Activated T-cell treated with anti-CD3 and anti-CD28 coated beads for 1 hour (primary cell): Measurements from ENCODE around the gene THRA.

ENCODE experiments used
- DNase-seq: peaks from one replicate; pipeline ENCODE4 v3.0.0-alpha.2; 2020; ENCODE audit warnings: low read depth

THRA gene

DNA sequence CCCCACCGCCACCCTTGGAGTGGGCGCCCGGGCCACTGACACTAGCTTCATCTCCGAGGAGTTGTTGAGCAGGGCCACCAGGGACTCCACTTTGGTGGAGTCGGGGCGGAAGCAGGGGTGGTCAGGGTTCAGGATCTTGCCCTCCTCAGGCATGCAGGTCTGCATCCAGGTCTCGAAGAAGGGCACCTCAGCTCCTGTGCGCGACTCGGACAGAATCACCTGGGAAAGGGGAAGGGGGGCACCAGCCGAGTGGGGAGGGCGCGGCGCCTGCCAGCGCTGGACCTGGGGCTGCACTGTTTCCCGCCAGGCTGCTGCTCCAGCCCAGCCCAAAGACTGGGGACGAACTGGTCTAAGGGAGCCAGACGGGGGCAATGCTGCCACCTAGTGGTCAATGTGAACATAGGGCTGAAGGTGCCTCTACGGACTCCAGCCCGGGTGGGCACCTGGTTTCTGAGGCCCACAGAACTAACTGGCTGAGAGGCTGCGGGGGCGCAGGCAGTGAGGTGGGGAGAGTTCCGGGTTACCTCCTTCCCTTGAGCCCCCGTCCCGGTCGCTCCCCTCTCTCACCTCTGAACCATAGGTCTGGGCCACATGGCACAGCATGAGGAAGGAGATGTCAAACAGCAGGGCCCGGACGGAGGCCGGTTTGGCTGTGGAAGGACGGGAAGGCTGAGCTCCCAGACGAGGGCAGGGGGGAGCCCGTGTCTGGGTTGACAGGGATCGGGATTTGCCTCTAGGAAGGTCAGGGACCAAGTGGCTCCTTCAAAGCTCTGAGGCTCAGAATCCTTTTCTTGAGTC is 35.8 kb upstream of the THRA start:
- peak; percentile 69 for DNase-seq

DNA sequence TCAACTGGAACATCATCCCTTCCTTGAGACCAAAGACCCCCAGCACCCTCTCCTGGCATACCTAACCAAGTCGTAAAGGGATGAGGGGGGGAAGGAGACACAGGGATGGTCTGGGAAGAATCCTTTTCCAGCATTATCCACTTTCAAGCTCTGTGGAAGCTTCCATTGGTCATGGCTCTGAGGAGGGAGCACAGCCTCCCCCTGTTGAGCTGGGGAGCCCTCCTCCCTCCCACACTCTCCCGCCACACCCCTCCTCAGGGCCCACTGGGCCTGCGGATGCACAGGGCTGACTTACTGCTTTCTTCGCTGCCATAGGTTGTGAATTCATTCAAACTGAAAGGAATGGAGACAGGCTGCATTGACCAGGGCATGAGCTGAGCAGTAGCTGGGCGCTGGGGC is 35.2 kb upstream of the THRA start:
- DNase-seq: no peak

DNA sequence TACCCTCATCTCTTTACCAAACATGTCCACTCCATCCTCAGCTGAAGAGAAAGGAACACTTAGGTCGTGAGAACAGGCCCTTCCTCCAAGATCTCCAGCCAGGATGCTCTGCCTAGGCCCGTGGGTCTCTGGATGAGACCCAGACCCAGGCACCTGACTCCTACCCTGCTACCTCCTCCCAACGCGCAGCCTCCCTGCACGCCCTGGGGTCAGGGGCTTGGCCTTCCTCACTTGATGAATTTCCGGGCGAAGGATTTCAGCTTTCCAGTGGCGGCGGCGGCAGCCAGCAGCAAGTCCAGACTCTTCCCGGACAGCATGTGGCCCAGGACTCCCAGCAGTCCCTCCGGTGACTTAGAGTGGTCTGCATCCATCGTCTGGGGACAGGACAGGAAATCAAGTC is 34.2 kb upstream of the THRA start:
- DNase-seq: no peak

DNA sequence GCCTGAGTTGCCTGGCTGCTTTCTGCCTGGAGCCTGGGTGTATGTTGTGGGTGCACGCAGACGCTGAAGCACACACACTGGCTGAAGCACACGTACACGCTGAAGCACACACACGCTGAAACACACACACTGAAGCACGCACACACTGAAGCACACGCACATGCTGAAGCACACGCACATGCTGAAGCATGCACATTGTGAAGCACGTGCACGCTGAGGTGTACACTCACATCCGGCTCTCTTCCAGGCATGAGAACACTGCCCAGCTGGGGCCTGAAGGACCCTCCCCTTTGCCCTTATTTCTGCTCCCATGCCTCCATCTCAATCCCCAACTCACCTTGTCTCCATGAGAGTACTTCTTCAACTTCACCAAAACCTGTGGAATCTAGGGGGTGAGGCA is 31.1 kb upstream of the THRA start:
- no peak for DNase-seq

DNA sequence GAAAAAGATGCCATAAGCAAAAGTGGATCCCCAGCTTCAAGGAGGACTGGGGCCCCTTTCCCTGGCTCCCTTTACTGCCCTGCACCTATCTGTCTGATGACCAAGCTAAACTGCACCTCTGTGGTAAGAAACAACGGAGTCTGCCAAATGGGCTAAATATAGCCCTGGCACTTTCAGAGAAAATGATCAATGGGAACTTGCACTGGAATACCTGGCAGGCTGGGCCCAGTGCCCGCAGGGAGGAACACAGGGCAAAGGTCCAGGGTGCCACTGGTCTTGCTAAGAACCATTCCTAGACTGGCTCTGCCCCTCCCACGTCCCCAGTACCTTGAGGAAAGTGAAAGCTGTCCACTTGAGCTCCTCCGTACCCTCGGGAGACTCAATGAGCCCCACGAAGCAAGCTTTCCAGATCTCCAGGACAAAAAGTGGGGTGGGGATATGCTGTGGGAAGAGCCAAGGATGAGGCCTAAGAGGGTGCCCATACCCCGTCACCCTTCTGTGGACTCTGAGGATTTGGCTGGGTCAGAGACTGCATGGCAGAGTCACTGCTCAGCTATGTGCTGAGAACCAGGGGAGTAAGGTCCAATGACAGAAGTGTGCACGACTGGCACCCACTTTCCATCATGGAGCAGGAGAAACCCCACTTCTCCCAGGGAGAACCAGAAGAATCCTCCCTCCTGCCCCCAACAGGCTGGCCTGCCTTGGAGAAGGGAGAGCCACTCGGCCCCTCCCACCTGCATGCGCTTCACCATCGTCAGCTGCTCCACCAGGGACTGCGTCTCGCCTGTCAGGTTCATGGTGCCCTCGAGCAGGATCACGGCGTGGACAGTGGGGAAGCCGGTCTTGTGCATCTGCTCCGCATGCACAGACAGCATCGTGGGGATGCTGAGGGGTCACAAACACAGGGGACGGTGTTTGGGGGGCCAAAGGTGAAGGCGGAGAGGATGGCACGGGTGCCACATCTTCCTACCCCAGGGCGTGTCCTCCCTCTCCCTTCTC is 30.1 kb upstream of the THRA start:
- DNase-seq: no peak

DNA sequence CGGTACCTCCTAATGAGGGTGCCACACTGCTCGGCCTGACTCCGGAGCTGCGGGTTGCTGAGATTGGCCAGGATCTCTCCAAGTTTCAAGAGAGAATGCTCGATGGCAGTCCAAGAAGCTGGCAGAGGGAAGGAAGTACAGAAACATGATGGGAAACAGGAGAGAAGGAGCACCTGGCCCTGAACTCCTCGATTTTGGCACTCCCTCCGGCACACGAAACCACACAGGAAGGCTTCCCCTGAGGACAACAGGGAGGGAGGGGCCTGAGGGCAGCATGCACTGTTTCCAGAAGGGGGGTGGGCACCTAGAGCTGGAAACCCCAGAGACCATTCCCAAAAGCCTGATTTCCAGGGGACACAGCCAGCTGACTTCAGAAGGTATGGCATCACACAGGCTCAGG is 29.4 kb upstream of the THRA start:
- DNase-seq: no peak

DNA sequence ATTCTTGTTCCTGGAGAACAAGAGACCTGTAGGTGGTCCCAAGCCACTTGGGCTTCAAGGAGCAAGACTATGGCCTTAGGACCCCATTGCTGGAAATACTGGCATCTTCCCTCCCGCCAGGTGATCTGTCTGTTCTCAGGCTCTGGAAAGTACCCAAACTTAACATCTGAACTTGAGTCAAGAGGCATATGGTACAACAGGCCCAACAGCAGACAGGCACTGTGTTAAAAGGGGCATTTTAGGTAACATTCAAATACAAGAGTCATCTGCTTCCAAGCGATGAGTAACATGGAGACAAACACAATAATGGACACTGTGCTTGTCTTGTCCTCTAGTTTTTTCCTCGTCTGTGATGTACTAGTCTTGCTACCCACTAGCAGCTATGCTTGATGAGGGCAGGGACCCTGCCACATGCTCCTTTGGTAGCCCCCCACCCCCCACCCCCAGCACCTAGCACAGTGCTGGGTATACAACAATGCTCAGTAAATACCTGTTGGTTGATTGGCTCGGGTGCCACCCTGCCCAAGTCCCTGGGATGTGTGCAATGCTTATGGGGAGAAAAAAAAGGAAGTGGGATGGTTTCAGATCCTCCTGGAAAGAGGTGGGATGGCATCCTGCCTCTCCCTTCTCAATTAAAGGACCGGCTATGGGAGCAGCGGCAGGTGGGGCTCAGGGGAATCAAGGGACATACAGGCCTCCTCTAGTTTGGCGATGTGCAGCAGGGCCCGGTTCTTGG is 28.2 kb upstream of the THRA start:
- DNase-seq: no peak

DNA sequence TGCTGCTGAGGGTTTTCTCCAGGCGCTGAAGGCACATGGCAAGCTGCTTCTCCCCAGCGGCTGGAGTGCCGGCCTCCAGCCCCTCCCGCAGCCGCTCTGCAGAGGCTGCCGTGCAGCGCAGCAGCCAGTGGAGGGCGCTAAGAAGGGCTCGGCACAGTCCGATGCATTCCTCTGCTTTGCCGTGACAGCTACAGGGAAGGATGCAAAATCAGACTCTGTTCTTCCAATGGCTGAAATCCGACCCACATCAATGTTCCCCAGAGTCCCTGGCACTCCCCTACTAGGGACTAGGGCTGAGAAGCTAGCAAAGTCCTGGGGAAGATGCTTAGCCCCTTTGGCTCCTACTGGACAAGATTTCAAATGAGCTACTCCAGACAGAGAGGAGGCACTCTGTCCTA is 27.6 kb upstream of the THRA start:
- no peak for DNase-seq

DNA sequence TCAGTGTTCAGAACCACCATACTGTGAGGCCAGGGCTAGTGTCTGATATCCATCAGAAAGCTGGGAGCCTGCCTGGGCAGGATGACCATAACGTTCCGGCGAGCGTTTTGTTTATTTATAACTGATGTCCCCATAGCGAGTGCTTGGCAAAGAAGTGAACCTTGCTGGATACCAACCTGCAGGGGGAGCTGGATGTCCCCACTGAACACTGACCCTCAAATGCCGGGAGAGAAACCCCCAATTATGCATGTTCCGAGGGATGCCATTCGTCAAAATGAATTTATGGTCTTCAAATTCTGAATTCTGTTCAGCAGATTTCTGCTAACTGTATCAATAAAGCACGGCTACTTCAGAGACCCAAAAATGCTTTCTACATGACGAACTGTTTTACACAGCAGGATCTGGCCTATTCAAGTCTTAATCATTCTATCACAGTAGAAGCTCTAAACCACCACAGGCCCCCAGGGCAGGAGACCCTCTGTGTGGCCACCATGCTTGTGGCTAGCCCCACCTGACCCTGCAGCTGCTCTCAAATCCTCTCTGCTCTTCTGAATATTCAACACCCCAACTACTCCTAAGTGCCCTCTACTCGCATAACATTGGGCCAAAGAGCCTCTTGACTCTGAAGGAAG is 23.8 kb upstream of the THRA start:
- DNase-seq: no peak

DNA sequence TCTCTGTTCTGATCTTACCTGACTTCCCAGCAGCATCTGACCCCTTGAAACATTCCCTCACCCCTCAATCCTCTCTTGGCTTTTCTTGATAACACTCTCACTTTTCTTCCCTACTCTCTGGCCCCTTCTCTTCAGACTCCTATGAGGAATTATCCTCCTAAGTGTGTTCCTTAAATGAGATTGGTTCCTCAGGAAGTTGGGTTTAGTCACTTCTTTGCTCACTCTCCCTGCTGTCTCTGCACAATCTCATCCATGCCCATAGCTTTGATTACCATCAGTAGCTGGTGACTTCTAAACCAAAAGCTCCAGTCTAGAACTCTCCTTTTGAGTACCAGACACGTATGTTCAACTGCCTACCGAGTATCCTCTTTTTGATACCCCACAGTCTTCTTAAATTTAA is 21.6 kb upstream of the THRA start:
- no peak for DNase-seq

DNA sequence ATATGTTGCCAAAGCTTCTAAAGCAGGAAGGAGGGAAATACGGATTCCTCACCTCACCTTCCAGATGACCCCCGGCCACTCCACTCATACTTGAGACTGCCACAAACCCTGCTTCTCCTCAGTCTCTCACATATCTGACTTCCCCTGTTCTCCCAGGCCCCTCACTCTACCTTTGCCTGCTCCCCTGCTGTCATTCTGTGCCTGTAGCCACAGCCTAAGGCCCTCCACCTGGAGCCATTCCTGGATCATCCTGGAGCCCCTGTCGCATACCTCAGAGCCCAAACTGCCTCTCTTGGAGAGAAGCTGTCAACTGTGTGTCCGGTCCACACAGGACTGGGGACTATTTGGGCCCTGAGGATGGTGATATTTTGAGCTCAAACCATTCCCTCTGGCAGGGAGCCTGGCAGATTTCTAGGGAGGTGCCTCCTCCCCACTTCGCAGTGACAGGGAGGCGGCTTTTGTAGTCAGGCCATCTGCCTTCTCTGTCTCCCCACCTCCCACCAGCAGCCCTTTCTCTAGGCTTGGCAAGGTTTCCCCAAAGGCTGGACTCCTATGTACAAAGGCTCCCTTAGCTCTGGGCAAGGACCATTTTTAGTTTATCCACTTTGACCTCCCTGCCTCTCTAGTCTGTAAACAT is 6.3 kb upstream of the THRA start:
- DNase-seq: no peak

DNA sequence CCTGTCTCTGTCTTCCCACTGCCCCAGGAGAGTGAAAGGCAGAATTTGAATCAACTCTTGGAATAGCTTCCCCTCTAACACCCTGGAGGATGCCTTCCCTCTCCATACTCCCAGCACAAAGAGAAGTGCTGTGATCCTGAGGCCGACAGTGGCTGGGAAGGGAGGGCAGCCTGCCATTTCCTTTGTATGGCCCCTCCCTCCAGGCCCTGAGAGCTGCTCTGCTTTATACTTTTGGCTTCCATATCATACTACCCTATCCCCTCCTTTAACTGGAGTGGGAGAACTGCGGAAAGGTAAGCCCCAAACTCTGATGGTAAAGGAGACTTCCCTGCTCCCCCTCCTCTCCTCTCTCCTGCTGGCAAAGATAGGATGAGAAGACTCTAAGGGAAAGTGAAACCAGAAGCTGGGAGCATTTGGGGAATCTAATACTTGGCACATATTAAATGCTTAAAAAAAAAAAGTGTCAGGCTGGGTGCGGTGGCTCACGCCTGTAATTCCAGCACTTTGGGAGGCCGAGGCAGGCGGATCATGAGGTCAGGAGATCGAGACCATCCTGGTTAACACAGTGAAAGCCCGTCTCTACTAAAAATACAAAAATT is 4.5 kb upstream of the THRA start:
- DNase-seq: no peak

DNA sequence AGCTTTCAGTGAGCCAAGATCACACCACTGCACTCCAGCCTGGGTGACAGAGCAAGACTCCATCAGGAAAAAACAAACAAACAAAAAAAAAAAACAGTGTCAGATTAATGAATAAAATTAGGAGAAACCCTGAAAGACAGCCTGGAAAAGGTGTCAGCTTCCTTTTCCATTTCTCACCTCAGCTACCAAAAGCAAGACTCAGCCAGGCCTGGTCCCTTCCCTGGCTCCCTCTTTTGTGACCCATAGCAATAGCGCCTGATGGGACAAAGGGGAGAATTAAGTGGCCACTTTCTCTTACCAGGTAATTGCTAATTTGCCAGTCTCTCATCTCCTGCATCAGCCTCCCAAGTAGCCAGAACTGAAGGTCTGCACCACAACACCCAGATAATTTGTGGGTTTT is 3.9 kb upstream of the THRA start:
- DNase-seq: no peak

DNA sequence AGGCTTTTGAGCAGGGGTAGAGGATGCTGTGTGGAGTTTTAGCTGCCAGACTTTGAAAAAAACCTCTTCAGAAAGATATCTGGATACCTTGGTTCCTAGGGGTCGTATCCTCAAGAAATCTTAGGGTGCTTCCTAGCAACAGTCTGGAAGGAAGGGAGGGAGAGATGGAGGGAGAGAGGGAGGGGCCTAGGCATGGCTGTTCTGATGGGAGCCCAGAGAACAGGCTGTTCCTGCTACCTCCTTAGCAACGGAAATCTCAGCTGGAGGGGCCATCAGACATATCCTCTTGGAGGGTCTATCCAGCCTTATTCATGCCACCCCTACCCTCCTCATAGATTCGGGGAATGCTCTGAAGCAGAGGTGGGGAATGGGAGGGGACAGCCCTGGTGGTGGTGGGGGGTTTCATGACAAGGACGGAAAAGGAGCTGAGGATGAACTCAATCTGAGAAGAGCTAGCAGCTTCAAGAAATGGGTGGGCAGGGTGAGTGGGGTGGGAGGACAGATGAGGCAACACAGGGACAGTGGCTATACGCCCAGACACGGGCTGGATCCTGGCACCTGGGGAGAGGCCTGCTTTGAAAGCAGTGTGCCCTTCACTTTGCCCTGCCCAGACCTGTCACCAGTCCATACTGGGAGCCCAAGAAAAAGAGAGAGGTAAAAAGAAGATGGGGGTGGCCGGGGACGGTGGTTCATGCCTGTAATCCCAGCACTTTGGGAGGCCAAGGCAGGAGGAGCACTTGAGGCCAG is 2.9 kb upstream of the THRA start:
- no peak for DNase-seq

DNA sequence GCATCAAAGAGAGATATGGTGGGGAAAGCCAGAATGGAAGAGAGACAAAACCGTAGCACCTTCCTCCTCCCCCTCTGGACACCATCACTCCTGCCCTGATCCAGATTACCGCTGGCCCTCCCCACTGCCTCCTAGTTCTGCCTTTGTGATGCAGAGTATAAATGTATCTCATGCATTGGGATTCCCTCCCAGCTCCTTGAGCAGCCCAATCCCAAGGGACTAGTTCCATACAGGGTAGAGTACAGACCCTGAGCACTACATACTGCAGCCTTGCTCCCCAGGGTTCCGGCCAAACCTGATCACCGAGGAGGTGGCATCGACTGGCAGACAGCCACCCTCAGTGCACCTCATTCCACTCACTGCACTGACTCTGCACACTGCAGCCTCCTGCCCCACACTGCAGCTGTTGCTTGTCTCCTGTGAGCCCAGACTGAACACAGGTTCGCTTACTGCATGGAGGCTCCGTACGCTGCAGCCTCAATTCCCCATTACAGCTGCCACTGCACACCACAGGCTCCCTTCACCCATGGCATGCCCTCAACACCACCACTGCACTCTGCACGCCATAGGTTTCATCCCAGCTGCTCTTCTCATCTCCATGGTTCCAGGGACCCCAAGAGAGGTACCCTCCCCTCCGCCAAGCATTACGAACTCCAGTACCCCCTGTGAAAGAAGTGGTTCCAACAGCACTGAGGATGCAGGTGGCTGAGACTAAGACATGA is 1.7 kb upstream of the THRA start:
- no peak for DNase-seq

DNA sequence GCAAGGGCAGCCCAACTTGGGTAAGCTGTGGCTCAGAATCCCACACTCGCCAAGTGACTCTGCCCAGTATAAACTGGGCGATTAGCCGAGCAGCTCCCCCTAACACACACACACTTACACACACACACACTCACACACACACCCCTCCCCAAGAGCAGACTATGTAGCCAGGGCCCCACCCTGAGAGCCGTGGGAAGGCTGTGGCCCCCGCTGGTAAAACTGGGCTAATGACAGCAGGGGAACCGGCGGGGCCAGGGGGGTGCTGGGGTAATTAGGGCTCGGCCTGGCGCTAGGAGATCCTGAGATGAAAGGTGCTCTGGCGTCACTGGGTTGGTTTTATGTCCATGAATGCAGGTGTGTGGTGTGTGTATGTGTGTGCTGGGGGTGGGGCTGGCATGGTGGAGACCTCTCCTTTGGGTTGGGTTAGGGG is 1.1 kb upstream of the THRA start:
- no peak for DNase-seq

DNA sequence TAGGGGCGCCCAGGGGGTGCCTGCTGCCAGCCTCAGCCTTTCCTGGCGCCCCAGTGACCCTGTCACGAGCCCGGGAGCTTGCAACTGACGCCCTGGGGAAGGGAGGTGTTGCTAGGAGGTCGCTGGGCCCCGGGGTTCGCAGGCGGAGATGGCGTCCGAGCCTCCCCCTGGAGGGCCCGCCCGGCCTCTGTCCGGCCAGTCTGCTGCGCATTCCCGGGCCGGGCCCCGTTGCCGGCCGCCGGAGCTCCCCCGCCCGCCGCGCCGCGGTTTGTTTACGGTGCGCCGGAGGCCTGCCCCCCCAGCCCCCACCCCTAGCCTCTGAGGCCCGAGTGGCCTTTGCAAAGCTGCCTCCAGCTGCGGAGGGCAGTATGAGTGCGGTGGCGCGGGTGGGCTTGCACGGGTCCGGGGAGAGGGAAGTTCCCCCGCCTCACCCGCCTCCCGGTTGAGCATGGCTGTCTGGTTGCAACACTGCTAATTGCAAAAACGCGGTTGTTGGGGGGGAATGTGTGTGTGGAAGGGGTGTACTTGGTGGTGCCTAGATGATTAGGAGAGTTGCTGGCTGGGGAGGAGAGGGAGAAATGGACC is 514 bp downstream of the THRA start:
- DNase-seq: no peak

DNA sequence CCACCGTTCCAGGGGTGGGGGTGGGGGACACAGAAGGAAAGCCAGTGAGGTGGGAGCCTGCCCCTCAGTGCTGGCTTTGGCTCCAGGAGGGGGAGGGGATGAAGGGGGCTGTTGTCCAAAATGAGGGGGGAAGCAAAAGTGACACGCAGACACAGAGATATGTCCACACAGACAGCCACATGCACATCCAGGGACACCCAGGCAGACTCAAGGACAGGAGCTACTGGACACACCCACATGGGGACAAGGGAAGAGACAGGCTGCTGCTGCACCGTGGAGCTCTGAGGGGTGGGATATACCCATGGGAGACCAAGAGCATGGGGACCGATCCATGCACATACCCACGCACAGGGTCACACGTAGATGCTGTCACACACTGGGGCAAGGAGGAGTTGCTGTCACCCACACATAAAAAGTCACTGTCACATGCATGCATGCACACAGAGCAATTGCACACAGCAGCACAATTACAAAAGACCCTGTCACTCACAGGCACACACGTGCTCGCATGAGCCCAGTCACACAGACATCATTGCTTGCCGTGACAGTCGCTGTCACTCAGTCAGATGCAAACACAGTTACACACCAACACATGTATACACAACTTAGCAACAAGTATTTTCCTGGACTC is 1.3 kb downstream of the THRA start:
- DNase-seq: no peak
